A673 (cell line): ENCODE data around the gene LDLRAD3. TPM values are rescaled to one million over a fixed set of nuclear protein-coding genes. Genes with fewer than 3 reads are reported as not detected.
A peak's percentile ranks its signal among the peaks of the same experiment; 100 is the strongest.

Experiments used
- BruUV-seq: library from RNA; stranded (reverse); fragments of 400-500 nt; replicated peaks from 2 replicates; lab custom pipeline; 2021; lab: Mats Ljungman, UMichigan
- CTCF ChIA-PET: fragments of 300-600 bp; sonication (Branson Sonifier 250); formaldehyde crosslinking; loops from one replicate; lab custom pipeline; 2022; ENCODE audit warnings: antibody characterized with exemption; lab: Charles Lee
- POLR2A ChIA-PET: fragments of 300-600 bp; sonication (Branson Sonifier 250); formaldehyde crosslinking; loops from one replicate; lab custom pipeline; 2022; ENCODE audit warnings: antibody characterized with exemption; ENCODE audit not compliant: low non-redundant PET; lab: Charles Lee
- DNase-seq: peaks from one replicate; pipeline ENCODE4 v3.0.0-alpha.2; 2015; ENCODE audit warnings: low spot score
- H3K27ac ChIP-seq: fragments of 200-600 bp; sonication (generic); 2 replicates; pipeline ENCODE4 v1.5.1; 2016; ENCODE audit warnings: mixed run types, low read depth, mild to moderate bottlenecking, mixed read lengths, antibody characterized with exemption, low read length; ENCODE audit not compliant: poor library complexity, severe bottlenecking
- H3K27me3 ChIP-seq: fragments of 200-600 bp; sonication (generic); replicated peaks from 2 replicates; pipeline ENCODE4 v1.6.1; 2017; ENCODE audit warnings: mixed run types, low read depth, mild to moderate bottlenecking, mixed read lengths, antibody characterized with exemption, low read length; ENCODE audit not compliant: insufficient read depth, poor library complexity
- H3K36me3 ChIP-seq: fragments of 200-600 bp; sonication (generic); 2 replicates; pipeline ENCODE4 v1.6.1; 2016; ENCODE audit warnings: mixed run types, mild to moderate bottlenecking, mixed read lengths, antibody characterized with exemption, low read length; ENCODE audit not compliant: insufficient read depth, poor library complexity, severe bottlenecking
- H3K4me1 ChIP-seq: fragments of 200-600 bp; sonication (generic); 2 replicates; pipeline ENCODE4 v1.6.1; 2017; ENCODE audit warnings: mixed run types, mild to moderate bottlenecking, mixed read lengths, antibody characterized with exemption, low read length; ENCODE audit not compliant: insufficient read depth, poor library complexity, severe bottlenecking
- H3K4me3 ChIP-seq: fragments of 200-600 bp; sonication (generic); 2 replicates; pipeline ENCODE4 v1.5.1; 2016; ENCODE audit warnings: low read depth, mixed run types, mild to moderate bottlenecking, mixed read lengths, low read length; ENCODE audit not compliant: poor library complexity, severe bottlenecking
- H3K9me3 ChIP-seq: fragments of 200-600 bp; sonication (generic); 2 replicates; pipeline ENCODE4 v1.6.1; 2016; ENCODE audit warnings: mixed run types, low read depth, mild to moderate bottlenecking, mixed read lengths, antibody characterized with exemption, low read length; ENCODE audit not compliant: poor library complexity, severe bottlenecking
- CTCF ChIP-seq: fragments of 300-800, 200-600 bp; sonication (generic); conservative IDR thresholded peaks from 2 replicates; pipeline ENCODE4 v1.5.1; 2017; ENCODE audit warnings: low read depth, mild to moderate bottlenecking, antibody characterized with exemption, low read length, moderate library complexity, mixed read lengths
- EZH2 ChIP-seq: fragments of 200-600 bp; sonication (generic); IDR thresholded peaks from 2 replicates; pipeline ENCODE4 v1.6.1; 2017; ENCODE audit warnings: borderline replicate concordance, low read depth, mild to moderate bottlenecking, mixed read lengths, antibody characterized with exemption, low read length; ENCODE audit not compliant: poor library complexity, severe bottlenecking
- intact Hi-C: fragments of 100-400 bp; cut with micrococcal nuclease; formaldehyde crosslinking; loops from one replicate; pipeline ENCODE4 v1.10.0; 2022; ENCODE audit not compliant: unreplicated experiment
- total RNA-seq: library from RNA; stranded (reverse); gene quantifications from 2 replicates; pipeline ENCODE4 v1.2.3, GENCODE V29; 2021

The LDLRAD3 gene
- total RNA-seq, 1 experiment from 2014 or later, result 13.1 TPM

GRCh38 chr11:36131721-36132397 is 188.0 kb downstream of the LDLRAD3 start:
- no peak overlapping the region for H3K4me3 ChIP-seq
- peak; percentile 77 for DNase-seq
- TF ChIP-seq CTCF (peak; percentile 99), EZH2 (no peak)
- H3K27me3 ChIP-seq, result no peaks in the 10 kb centered on the region
- intact Hi-C loops, result loop anchor here (1.0 to 5.0 kb wide), 4 partner anchors 125 to 645 kb away; no protein-coding TSS in a partner anchor
- peaks cover 1% of the 10 kb centered on the region for H3K4me1 ChIP-seq
- no peaks in the 10 kb centered on the region for H3K9me3 ChIP-seq
- H3K27ac ChIP-seq, result no peak overlapping the region
- ChIA-PET POLR2A (no interaction called here), CTCF (interaction anchor here (0.6 to 3.3 kb wide), 15 partner anchors 9 to 646 kb away, joined by 3 to 68 read pairs (median 4); no protein-coding TSS in a partner anchor)
- no TSS peak for BruUV-seq
- no peaks in the 10 kb centered on the region for H3K36me3 ChIP-seq

- ChIA-PET CTCF (interaction anchor here (0.6 to 3.3 kb wide), 3 partner anchors 126 to 496 kb away, joined by 3 to 68 read pairs (median 16); no protein-coding TSS in a partner anchor), POLR2A (no interaction called here)
- intact Hi-C loops, result loop anchor here (5.0 kb wide), 1 partner anchor 124 kb away; no protein-coding TSS in a partner anchor
- H3K4me3 ChIP-seq, result no peak overlapping the region
- TF ChIP-seq EZH2 (no peak), CTCF (no peak)
- H3K36me3 ChIP-seq, result no peaks in the 10 kb centered on the region
- no TSS peak for BruUV-seq
- no peaks in the 10 kb centered on the region for H3K4me1 ChIP-seq
- H3K9me3 ChIP-seq, result no peaks in the 10 kb centered on the region
- H3K27me3 ChIP-seq, result no peaks in the 10 kb centered on the region
- no peak overlapping the region for H3K27ac ChIP-seq
- DNase-seq, result no peak
These were observed 189.1 kb downstream of the LDLRAD3 start for GRCh38 chr11:36132940-36133339.

GRCh38 chr11:36135076-36135475 is 191.2 kb downstream of the LDLRAD3 start:
- no peaks in the 10 kb centered on the region for H3K4me1 ChIP-seq
- H3K9me3 ChIP-seq, result no peaks in the 10 kb centered on the region
- no peaks in the 10 kb centered on the region for H3K27me3 ChIP-seq
- intact Hi-C loops, result no loop called here
- BruUV-seq, result no TSS peak
- no peak overlapping the region for H3K4me3 ChIP-seq
- H3K27ac ChIP-seq, result no peak overlapping the region
- DNase-seq, result no peak
- POLR2A ChIA-PET, result no interaction called here
- CTCF ChIA-PET, result interaction anchor here (0.6 kb wide), 1 partner anchor 93 kb away, joined by 3 read pairs; no protein-coding TSS in a partner anchor
- no peaks in the 10 kb centered on the region for H3K36me3 ChIP-seq
- no peak for TF ChIP-seq EZH2

GRCh38 chr11:36139767-36140166 is 195.9 kb downstream of the LDLRAD3 start:
- Histone ChIP-seq H3K27ac (no peak overlapping the region), H3K27me3 (no peaks in the 10 kb centered on the region), H3K9me3 (no peaks in the 10 kb centered on the region), H3K4me1 (no peaks in the 10 kb centered on the region), H3K36me3 (no peaks in the 10 kb centered on the region), H3K4me3 (no peak overlapping the region)
- intact Hi-C loops, result no loop called here
- no TSS peak for BruUV-seq
- no peak for TF ChIP-seq EZH2
- no peak for TF ChIP-seq CTCF
- ChIA-PET POLR2A (no interaction called here), CTCF (no interaction called here)
- no peak for DNase-seq
